Heart right ventricle (tissue), 16 donors: Measurements from ENCODE around the gene GALNT8. TPM values are rescaled to one million over a fixed set of nuclear protein-coding genes. Genes with fewer than 3 reads are reported as not detected.

Experiments
- ATAC-seq, 8 donors: fragments of 200-7000 bp; cut with Tn5 transposase; one replicate each; pipeline ENCODE4 v1.9.1; 2020; ENCODE audit warnings: mild to moderate bottlenecking in 8 of 8, moderate library complexity in 8 of 8, moderate number of reproducible peaks in 1 of 8
- DNase-seq, 2 donors: peaks; one replicate each; pipeline ENCODE4 v3.0.0-alpha.2; 2020
- H3K27ac ChIP-seq, 10 donors: fragments of 200-600 bp; sonication (generic) in 2 of 10; one replicate each; pipeline versions ENCODE4 v1.5.0 to v1.8.0; 2020 to 2022; ENCODE audit warnings: mild to moderate bottlenecking in 3 of 10
- H3K27me3 ChIP-seq, 7 donors: fragments of 200-600 bp; one replicate each; pipeline ENCODE4 v1.8.0; 2021 to 2022; ENCODE audit warnings: mild to moderate bottlenecking in 2 of 7
- H3K36me3 ChIP-seq, 9 donors: fragments of 200-600 bp; sonication (generic) in 1 of 9; one replicate each; pipeline versions ENCODE4 v1.5.0 to v1.8.0; 2020 to 2022; ENCODE audit warnings: mild to moderate bottlenecking in 2 of 9
- H3K4me1 ChIP-seq, 9 donors: fragments of 200-600 bp; sonication (generic) in 1 of 9; one replicate each; pipeline versions ENCODE4 v1.5.0 to v1.8.0; 2020 to 2022; ENCODE audit warnings: mild to moderate bottlenecking in 4 of 9
- H3K4me3 ChIP-seq, 10 donors: fragments of 200-600 bp; sonication (generic) in 2 of 10; one replicate each; pipeline versions ENCODE4 v1.5.0 to v1.8.0; 2020 to 2022; ENCODE audit warnings: mild to moderate bottlenecking in 7 of 10, moderate library complexity in 2 of 10
- H3K9me3 ChIP-seq, 11 donors: fragments of 200-600 bp in 10 of 11; sonication (generic) in 2 of 11; one replicate each; pipeline versions ENCODE4 v1.5.0 to v1.8.0; 2013 to 2022; ENCODE audit warnings: mild to moderate bottlenecking in 2 of 11, control low read depth in 1 of 11, moderate library complexity in 1 of 11
- CTCF ChIP-seq, 9 donors: fragments of 200-600 bp; sonication (generic) in 2 of 9; IDR thresholded peaks; one replicate each; pipeline versions ENCODE4 v1.5.0 to v1.8.0; 2021 to 2022; ENCODE audit warnings: antibody characterized with exemption in 9 of 9, mild to moderate bottlenecking in 5 of 9, moderate library complexity in 1 of 9
- WGBS, 2 donors: extraction: QIAGEN DNeasy Blood & Tissue Kit; methylation state at CpG; one replicate each; pipeline ENCODE4 v1.1.7; 2013; ENCODE audit warnings: inconsistent platforms in 1 of 2; 5-methylcytosine and 5-hydroxymethylcytosine counted together
- intact Hi-C, 10 donors: fragments of 100-400 bp; cut with DNase I; formaldehyde crosslinking; loops; one replicate each; pipeline versions ENCODE4 v1.11.1 to v1.14.2; 2022
- polyA plus RNA-seq, 2 donors: library from polyadenylated mRNA; stranded (reverse); fragments of 200-250 nt; gene quantifications; one replicate each; pipeline ENCODE4 v1.2.3, GENCODE V29; 2013
- total RNA-seq, 10 donors: library from RNA; stranded (reverse); fragmentation: NEBNext Ultra II Directional in 3 of 10; extraction: Animal tissue kit (Norgen Biotek cat#: 25700) in 3 of 10; gene quantifications; one replicate each; pipeline versions ENCODE4 v1.2.1 to v1.2.4, GENCODE V29; 2021 to 2023
- donor health status: Arrhythmogenic right ventricular cardiomyopathy.
- donor health status: ischemic (EF 13 %, LVEDD 7.1; RV severe dilation, severe dysfunction).
- donor health status: healthy with polysubstance abuse.
- donor health status: DM: no; HTN: yes; CAD: no.
- donor health status: DM: no; HTN: no; CAD: no.
- donor health status: ischemic (EF 25% LVEDD 6.9; RV normal size, moderate dysfunction).
- donor health status: ischemic (EF 25% LVEDD 5.7; RV mildly dilated, moderate dysfunction).
- donor health status: healthy.
- donor health status: DM: yes; HTN: yes; CAD: no.
- donor health status: Ischemic cardiomyopathy.
- donor health status: ischemic (EF 35%, LVEDD 5.7; RV mildly dilated, moderate dysfunction).
- donor health status: nonischemic (EF 11% LVEDD 7.7; RV severe dilation, severe dysfunction).
- donor health status: DM: yes; HTN: yes; CAD: no.
- donor health status: PGD.
- donor health status: ischemic (EF 29% LVEDD 5.4; RV normal size, mild dysfunction).
- donor health status: nonischemic (EF 23%, LVEDD 6.1; RV moderate dilation, normal function).

The GALNT8 gene
- total and polyA plus RNA-seq, 12 donors = 0.42 to 5.7 (median 1.5) TPM

- 2% methylated on average over 31 to 33 of the region's 35 CpGs for WGBS, 2 donors
Measured at GRCh38 chr12:4809013-4809448, 88.8 kb downstream of the GALNT8 start.

GRCh38 chr12:4809449-4810218, 89.4 kb downstream of the GALNT8 start:
- no peak for DNase-seq
- ATAC-seq = peak; percentile 15 to 51 (median 34)
- Histone ChIP-seq H3K27ac (no peak overlapping the region), H3K4me1 (peaks cover 6 to 15% (median 13%) of the 10 kb centered on the region in 9 donors), H3K4me3 (peak overlapping the region; percentile 21 to 65 (median 50)), H3K9me3 (no peaks in the 10 kb centered on the region), H3K36me3 (no peaks in the 10 kb centered on the region), H3K27me3 (peaks cover 7 to 60% (median 39%) of the 10 kb centered on the region in 7 donors)
- WGBS, 2 donors = 1% methylated on average over 79 to 80 of the region's 80 CpGs
- TF ChIP-seq CTCF (IDR thresholded peaks at IDR 0.05) = no peak
- intact Hi-C loops = no loop called here

More at GRCh38 chr12:4809013-4809448, 88.8 kb downstream of the GALNT8 start:
- Histone ChIP-seq H3K27me3 (peaks cover 7 to 60% (median 39%) of the 10 kb centered on the region in 7 donors), H3K27ac (no peak overlapping the region), H3K36me3 (no peaks in the 10 kb centered on the region), H3K9me3 (no peaks in the 10 kb centered on the region), H3K4me3 (peak overlapping the region; percentile 21 to 65 (median 50)), H3K4me1 (peaks cover 6 to 15% (median 13%) of the 10 kb centered on the region in 9 donors)
- peak; percentile 6 to 17 for DNase-seq
- no peak for TF ChIP-seq CTCF (IDR thresholded peaks at IDR 0.05)
- ATAC-seq = peak; percentile 10 to 55 (median 33)
- intact Hi-C loops = no loop called here

GRCh38 chr12:4810219-4810671, 90.0 kb downstream of the GALNT8 start:
- peaks cover 6 to 15% (median 13%) of the 10 kb centered on the region in 9 donors for H3K4me1 ChIP-seq
- H3K36me3 ChIP-seq = no peaks in the 10 kb centered on the region
- ATAC-seq (peak in 2 of 8 donors; percentile 5 to 25), DNase-seq (no peak)
- H3K4me3 ChIP-seq = peak overlapping the region; percentile 21 to 65 (median 50)
- intact Hi-C loops = no loop called here
- TF ChIP-seq CTCF (IDR thresholded peaks at IDR 0.05) = no peak
- WGBS, 2 donors = 26% methylated on average over 34 of the region's 34 CpGs
- H3K27me3 ChIP-seq = peaks cover 7 to 62% (median 39%) of the 10 kb centered on the region in 7 donors
- no peak overlapping the region for H3K27ac ChIP-seq
- no peaks in the 10 kb centered on the region for H3K9me3 ChIP-seq

GRCh38 chr12:4812624-4813327, 92.6 kb downstream of the GALNT8 start:
- H3K36me3 ChIP-seq = no peaks in the 10 kb centered on the region
- ATAC-seq = no peak
- no peaks in the 10 kb centered on the region for H3K9me3 ChIP-seq
- H3K27ac ChIP-seq = no peak overlapping the region
- no peak overlapping the region for H3K4me3 ChIP-seq
- H3K4me1 ChIP-seq = peaks cover 6 to 24% (median 13%) of the 10 kb centered on the region in 9 donors
- no peak for TF ChIP-seq CTCF (IDR thresholded peaks at IDR 0.05)
- H3K27me3 ChIP-seq = peaks cover 7 to 64% (median 39%) of the 10 kb centered on the region in 7 donors
- no peak for DNase-seq
- WGBS, 2 donors = 96 to 99% methylated on average over 4 of the region's 4 CpGs
- intact Hi-C loops = no loop called here
